Activated CD8-positive, alpha-beta memory T cell treated with anti-CD3 and anti-CD28 coated beads, Interleukin-2, amount 50 U/mL, for 24 hours (primary cell): Measurements from ENCODE around the gene DDX49.

Experiments
- DNase-seq: peaks from one replicate; pipeline ENCODE4 v3.0.0-alpha.2; 2020; ENCODE audit errors: extremely low read depth

The DDX49 gene

DNA sequence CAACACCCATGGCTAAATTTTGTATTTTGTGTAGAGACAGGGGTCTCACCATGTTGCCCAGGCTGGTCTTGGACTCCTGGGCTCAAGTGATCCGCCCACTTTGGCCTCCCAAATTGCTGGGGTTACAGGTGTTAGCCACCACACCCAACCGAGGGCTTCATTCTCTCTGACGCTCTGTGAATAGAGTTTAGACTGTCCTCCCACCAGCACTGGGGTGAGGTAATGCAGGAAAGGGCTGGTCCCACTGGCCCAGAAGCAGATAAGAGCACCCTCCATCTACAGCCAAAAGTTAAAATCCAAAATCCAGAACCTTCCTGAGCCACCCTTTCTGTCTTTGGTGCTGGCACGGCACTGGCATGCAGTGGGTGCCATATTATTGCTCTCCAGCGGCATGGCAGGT is 53.3 kb downstream of the DDX49 start:
- no peak for DNase-seq

DNA sequence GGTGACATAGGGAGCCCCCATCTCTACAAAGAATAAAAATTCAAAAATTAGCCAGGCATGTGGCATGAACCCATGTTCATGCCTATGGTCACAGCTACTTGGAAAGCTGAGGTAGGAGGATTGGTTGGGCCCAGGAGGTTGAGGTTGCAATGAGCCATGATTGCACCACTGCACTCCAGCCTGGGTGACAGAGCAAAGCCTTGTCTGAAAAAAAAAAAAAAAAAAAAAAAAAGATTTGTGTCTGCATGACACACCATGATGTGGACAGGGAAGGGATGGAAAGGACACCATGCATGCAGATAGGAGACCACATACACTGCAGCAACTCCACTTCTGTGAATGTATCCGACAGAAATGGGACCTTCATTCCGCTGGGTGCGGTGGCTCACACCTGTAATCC is 55.5 kb downstream of the DDX49 start:
- DNase-seq = no peak

- no peak for DNase-seq
Observed at GRCh38 chr19:18975869-18976268, 56.4 kb downstream of the DDX49 start.
